GM12801 (cell line): ENCODE measurements around the gene DNM1.

Experiments used
- CTCF ChIP-seq: IDR thresholded peaks from one replicate; pipeline ENCODE4 v1.5.1; 2011; ENCODE audit warnings: control low read depth; ENCODE audit not compliant: insufficient read length; ENCODE audit errors: extremely low read depth

DNM1 gene

DNA sequence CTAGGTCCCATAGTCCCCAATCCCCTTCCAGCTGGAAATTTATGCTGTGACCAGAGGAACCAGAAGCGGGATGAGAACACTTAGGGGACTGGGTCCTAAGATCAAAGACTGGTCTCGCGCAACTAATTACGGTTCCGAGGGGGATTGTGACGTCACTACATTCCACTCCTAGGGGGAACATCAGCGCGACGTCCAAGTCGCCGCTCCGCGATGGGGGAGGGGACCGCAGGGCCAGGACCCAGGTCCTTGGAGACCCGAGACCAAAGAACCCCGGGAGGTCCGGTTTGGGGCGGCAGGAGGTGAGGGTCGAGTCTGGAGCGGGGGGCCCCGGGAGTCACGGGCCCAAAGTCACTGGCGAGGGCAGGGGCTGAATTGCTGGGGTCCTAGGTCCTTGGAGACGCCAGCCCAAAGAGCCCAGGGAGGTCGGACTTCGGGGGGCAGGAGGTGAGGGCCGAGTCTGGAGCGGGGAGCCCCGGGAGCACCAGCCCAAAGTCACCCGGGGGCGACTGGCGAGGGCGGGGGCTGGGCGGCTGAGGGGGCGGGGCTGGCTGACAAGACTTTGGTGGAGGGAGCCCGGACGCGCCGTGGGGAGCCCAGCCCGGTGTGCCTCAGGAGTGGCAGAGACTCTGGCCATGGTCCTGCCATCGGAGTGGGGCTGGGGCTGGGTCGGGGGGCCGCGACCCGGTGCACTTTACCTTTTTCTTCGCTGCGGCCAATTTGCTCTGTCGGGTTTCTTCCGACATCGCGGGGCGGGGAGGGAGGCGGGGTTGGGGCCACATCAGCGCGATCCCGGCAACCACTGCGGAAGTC lies 72.2 kb downstream of the DNM1 start, which contains the start of gene GOLGA2:
Gene GOLGA2 (minus strand): TSS at position 810 of the 810 bp plus-strand sequence. CDS start 31 bp downstream, at position 779.
- TF ChIP-seq CTCF: no peak

DNA sequence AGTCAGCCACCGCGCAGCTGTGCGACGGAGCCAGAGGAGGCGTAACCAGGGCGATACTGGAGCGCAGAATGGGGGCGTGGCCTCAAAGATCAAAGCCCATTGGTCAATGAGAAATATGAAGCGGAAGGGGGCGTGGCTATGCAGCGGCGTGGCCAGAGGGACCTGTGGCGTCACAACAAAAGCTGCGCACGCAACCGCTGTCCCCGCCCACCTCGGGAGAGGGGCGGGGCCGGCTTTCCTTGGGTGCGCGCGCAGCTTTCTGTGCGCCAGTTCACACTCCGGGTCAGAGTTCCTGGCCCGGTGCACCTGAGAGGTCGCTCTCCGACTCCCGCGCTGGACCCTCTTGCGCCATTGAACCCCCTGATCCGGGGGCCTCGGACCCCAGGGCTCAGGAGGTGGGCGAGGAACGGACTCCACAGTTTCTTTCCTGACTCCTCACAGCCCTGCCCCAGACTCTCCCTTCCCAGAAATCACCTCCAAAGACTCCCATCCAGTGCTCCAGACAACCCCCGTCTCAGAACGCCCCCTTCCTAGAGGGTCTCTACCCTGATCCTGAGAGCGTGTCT lies 72.9 kb downstream of the DNM1 start, which contains the start of gene SWI5:
Gene SWI5 (plus strand): TSS at position 269 of the 566 bp plus-strand sequence.
- TF ChIP-seq CTCF: no peak

DNA sequence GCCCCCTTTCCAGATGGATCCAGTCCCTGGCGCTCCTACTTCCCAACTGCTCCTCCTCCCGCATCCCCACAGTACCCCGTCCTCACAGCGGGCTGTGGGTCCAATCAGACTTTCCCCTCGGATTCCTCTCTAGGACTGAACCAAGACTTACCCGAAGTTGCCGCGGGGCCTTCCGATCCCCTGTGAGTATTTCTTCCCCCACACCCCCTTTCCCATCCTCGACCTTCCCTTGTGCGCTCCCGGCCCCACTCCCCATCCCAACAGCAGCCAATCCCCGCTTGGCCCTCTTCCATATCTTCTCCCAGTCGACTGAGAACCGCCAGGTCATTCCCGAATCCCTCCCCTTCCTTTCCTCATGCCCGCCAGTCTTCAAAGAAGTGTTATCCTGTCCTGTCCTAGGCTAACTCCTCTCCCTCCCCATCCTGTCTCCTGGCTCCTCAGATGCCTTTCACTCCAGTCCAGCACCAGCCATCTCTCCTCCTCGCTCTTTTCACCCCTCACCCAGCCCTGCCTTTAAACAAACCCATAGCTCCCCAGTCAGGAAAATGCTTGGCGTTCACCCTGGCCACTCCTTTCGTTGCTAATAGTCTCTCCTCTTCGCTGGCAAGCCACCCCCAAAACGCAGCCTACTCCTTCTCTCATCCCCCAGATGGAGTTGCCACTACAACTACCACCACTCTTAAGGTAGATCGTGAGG lies 73.5 kb downstream of the DNM1 start:
- no peak for TF ChIP-seq CTCF

GRCh38 chr9:128280084-128280622 lies 77.0 kb downstream of the DNM1 start:
- TF ChIP-seq CTCF: no peak

DNA sequence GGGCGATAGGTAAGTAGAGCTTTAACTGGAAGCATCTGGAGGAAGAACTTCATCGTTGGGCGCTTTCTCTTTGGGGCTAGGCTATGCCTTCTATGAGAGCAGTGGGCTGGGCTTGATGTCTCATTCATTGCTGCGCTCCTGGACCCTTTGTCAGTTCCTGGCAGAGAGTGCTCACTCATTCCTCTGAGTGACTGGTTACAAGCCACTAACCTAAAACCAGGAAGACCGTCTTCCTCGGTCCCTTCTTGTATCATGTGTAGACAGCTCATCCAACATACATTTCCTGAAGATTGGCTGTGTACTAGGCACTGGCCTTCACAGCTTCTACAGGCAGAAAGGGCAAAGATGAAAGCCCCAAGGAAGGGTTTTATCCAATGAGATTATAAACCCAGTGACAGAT lies 79.3 kb downstream of the DNM1 start:
- no peak for TF ChIP-seq CTCF

DNA sequence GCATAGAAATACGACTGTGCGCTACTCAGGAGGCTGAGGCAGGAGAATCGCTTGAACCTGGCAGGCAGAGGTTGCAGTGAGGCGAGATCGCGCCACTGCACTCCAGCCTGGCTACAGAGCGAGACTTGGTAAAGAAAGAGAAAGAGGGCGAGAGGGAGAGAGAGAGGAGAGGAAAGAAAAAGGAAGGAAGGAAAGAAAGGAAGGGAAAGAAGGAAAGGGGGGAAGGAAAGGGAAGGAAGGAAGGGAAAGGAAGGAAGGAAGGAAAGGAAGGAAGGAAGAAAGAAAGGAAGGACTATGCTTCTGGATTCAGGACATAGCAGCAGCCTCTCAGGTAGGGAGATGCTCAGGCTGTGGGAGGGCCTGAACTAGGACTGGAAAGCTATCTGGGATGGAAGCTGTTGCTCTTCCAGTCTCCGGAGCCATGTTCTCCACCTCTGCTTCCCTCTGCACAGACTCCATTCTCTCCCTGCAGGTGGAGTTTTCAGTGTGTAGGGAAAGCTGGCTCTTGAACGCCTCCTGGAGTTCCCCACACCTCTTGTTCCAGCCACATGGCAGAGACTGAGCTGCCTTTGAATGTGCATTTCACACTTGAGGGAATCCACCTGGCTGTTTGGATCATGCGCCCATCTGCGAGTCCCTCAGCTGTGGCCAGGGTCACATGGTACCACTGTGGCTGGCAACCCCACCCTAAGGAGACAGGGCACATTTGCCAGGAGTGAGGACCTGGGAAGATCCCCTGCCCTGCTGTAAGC lies 82.0 kb downstream of the DNM1 start:
- TF ChIP-seq CTCF: no peak

DNA sequence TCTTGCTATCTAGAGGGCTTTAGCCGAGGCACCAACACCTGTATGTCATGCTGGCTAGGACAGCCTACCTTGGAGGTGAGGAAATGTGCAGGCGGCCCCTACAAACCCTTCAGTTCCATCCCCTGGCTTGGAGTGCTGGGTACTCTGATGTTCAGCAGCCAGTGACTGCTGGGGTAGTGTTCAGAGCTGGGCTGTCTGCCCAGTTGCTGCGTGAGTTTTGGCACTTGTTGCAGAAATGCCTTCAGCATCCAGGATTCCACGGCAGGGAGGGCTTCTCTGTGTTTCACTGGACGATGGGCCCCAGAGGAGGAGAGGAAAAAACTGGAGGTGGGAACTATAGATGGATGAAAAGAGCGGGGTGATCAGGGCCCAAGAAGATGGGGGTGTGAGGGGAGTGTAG lies 83.3 kb downstream of the DNM1 start:
- TF ChIP-seq CTCF: no peak
